ENCODE results near the gene DZIP3. TPM values are rescaled to one million over a fixed set of nuclear protein-coding genes. Genes with fewer than 3 reads are reported as not detected.

The DZIP3 gene
- total and polyA plus RNA-seq, 2 experiments from 2014 or later = 28.7 to 32.0 TPM

DNA sequence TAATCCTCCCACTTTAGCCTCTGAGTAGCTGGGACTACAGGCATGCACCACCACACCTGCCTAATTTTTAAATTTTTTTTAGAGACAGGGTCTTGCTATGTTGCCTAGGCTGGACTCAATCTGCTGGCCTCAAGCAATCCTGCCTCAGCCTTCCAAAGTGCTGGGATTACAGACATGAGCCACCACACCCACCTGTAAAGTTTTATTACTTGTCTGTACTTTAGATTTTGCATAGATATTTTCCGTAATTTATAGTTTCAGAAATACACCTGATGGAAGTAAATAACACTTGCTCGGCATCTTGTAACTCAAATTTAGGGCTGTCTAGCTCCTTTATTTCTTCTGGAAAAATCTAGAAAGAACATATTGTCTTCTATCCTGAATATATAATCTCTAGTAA is 5.8 kb downstream of the DZIP3 start:
- no peaks in the 10 kb centered on the region for H3K9me2 ChIP-seq (ENCODE audit: insufficient read depth)
- Mint-ChIP-seq H3K9me3 (no peaks in the 10 kb centered on the region), H3K27ac (no peak overlapping the region), H3K36me3 (ENCODE audit: low read depth) (no peaks in the 10 kb centered on the region), H3K4me1 (peaks cover 14% of the 10 kb centered on the region), H3K4me3 (no peak overlapping the region), H3K27me3 (ENCODE audit: insufficient read depth, low read depth, poor library complexity) (no peaks in the 10 kb centered on the region)
- H3K27ac ChIP-seq (ENCODE audit: low read depth) = no peak overlapping the region
- no peaks in the 10 kb centered on the region for H3K27me3 ChIP-seq (ENCODE audit: insufficient read depth)
- TF ChIP-seq, protein P1, sequence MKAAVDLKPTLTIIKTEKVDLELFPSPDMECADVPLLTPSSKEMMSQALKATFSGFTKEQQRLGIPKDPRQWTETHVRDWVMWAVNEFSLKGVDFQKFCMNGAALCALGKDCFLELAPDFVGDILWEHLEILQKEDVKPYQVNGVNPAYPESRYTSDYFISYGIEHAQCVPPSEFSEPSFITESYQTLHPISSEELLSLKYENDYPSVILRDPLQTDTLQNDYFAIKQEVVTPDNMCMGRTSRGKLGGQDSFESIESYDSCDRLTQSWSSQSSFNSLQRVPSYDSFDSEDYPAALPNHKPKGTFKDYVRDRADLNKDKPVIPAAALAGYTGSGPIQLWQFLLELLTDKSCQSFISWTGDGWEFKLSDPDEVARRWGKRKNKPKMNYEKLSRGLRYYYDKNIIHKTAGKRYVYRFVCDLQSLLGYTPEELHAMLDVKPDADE (IDR thresholded peaks at IDR 0.05) = no peak
- TF ChIP-seq, protein P2, sequence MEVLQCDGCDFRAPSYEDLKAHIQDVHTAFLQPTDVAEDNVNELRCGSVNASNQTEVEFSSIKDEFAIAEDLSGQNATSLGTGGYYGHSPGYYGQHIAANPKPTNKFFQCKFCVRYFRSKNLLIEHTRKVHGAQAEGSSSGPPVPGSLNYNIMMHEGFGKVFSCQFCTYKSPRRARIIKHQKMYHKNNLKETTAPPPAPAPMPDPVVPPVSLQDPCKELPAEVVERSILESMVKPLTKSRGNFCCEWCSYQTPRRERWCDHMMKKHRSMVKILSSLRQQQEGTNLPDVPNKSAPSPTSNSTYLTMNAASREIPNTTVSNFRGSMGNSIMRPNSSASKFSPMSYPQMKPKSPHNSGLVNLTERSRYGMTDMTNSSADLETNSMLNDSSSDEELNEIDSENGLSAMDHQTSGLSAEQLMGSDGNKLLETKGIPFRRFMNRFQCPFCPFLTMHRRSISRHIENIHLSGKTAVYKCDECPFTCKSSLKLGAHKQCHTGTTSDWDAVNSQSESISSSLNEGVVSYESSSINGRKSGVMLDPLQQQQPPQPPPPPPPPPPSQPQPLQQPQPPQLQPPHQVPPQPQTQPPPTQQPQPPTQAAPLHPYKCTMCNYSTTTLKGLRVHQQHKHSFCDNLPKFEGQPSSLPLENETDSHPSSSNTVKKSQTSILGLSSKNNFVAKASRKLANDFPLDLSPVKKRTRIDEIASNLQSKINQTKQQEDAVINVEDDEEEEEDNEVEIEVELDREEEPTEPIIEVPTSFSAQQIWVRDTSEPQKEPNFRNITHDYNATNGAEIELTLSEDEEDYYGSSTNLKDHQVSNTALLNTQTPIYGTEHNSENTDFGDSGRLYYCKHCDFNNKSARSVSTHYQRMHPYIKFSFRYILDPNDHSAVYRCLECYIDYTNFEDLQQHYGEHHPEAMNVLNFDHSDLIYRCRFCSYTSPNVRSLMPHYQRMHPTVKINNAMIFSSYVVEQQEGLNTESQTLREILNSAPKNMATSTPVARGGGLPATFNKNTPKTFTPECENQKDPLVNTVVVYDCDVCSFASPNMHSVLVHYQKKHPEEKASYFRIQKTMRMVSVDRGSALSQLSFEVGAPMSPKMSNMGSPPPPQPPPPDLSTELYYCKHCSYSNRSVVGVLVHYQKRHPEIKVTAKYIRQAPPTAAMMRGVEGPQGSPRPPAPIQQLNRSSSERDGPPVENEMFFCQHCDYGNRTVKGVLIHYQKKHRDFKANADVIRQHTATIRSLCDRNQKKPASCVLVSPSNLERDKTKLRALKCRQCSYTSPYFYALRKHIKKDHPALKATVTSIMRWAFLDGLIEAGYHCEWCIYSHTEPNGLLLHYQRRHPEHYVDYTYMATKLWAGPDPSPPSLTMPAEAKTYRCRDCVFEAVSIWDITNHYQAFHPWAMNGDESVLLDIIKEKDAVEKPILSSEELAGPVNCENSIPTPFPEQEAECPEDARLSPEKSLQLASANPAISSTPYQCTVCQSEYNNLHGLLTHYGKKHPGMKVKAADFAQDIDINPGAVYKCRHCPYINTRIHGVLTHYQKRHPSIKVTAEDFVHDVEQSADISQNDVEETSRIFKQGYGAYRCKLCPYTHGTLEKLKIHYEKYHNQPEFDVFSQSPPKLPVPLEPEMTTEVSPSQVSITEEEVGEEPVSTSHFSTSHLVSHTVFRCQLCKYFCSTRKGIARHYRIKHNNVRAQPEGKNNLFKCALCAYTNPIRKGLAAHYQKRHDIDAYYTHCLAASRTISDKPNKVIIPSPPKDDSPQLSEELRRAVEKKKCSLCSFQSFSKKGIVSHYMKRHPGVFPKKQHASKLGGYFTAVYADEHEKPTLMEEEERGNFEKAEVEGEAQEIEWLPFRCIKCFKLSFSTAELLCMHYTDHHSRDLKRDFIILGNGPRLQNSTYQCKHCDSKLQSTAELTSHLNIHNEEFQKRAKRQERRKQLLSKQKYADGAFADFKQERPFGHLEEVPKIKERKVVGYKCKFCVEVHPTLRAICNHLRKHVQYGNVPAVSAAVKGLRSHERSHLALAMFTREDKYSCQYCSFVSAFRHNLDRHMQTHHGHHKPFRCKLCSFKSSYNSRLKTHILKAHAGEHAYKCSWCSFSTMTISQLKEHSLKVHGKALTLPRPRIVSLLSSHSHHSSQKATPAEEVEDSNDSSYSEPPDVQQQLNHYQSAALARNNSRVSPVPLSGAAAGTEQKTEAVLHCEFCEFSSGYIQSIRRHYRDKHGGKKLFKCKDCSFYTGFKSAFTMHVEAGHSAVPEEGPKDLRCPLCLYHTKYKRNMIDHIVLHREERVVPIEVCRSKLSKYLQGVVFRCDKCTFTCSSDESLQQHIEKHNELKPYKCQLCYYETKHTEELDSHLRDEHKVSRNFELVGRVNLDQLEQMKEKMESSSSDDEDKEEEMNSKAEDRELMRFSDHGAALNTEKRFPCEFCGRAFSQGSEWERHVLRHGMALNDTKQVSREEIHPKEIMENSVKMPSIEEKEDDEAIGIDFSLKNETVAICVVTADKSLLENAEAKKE (CRISPR knock-in tag; IDR thresholded peaks at IDR 0.05) = no peak
- TF ChIP-seq EZH2 (IDR thresholded peaks at IDR 0.05; ENCODE audit: low read depth, unreplicated experiment) (no peak), ZNF114 (CRISPR knock-in tag; IDR thresholded peaks at IDR 0.05) (no peak), JUNB (IDR thresholded peaks at IDR 0.05; ENCODE audit: unreplicated experiment) (no peak)
- TF ChIP-seq, protein P3, sequence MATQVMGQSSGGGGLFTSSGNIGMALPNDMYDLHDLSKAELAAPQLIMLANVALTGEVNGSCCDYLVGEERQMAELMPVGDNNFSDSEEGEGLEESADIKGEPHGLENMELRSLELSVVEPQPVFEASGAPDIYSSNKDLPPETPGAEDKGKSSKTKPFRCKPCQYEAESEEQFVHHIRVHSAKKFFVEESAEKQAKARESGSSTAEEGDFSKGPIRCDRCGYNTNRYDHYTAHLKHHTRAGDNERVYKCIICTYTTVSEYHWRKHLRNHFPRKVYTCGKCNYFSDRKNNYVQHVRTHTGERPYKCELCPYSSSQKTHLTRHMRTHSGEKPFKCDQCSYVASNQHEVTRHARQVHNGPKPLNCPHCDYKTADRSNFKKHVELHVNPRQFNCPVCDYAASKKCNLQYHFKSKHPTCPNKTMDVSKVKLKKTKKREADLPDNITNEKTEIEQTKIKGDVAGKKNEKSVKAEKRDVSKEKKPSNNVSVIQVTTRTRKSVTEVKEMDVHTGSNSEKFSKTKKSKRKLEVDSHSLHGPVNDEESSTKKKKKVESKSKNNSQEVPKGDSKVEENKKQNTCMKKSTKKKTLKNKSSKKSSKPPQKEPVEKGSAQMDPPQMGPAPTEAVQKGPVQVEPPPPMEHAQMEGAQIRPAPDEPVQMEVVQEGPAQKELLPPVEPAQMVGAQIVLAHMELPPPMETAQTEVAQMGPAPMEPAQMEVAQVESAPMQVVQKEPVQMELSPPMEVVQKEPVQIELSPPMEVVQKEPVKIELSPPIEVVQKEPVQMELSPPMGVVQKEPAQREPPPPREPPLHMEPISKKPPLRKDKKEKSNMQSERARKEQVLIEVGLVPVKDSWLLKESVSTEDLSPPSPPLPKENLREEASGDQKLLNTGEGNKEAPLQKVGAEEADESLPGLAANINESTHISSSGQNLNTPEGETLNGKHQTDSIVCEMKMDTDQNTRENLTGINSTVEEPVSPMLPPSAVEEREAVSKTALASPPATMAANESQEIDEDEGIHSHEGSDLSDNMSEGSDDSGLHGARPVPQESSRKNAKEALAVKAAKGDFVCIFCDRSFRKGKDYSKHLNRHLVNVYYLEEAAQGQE (IDR thresholded peaks at IDR 0.05; ENCODE audit: unreplicated experiment) = no peak
- TF ChIP-seq, protein P4, sequence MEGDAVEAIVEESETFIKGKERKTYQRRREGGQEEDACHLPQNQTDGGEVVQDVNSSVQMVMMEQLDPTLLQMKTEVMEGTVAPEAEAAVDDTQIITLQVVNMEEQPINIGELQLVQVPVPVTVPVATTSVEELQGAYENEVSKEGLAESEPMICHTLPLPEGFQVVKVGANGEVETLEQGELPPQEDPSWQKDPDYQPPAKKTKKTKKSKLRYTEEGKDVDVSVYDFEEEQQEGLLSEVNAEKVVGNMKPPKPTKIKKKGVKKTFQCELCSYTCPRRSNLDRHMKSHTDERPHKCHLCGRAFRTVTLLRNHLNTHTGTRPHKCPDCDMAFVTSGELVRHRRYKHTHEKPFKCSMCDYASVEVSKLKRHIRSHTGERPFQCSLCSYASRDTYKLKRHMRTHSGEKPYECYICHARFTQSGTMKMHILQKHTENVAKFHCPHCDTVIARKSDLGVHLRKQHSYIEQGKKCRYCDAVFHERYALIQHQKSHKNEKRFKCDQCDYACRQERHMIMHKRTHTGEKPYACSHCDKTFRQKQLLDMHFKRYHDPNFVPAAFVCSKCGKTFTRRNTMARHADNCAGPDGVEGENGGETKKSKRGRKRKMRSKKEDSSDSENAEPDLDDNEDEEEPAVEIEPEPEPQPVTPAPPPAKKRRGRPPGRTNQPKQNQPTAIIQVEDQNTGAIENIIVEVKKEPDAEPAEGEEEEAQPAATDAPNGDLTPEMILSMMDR (conservative IDR thresholded peaks at IDR 0.05; ENCODE audit: low read depth in 2 of 2) = no peak
- no peak overlapping the region for H3K4me3 ChIP-seq
- H3K4me1 ChIP-seq (ENCODE audit: insufficient read depth) = peaks cover 7% of the 10 kb centered on the region; the same call in 1 of the 2 replicates
- H3F3A ChIP-seq (replicated peaks; ENCODE audit: low read depth) = no peaks in the 10 kb centered on the region
- no peaks in the 10 kb centered on the region for H3K36me3 ChIP-seq (ENCODE audit: insufficient read depth)
- no peak overlapping the region for H2AFZ ChIP-seq
- H3K4me2 ChIP-seq = no peak overlapping the region
- H4K20me1 ChIP-seq (replicated peaks; ENCODE audit: insufficient read depth) = no peaks in the 10 kb centered on the region
- ATAC-seq (no peak), DNase-seq (ENCODE audit: low spot score) (no peak)
- peaks cover 66% of the 10 kb centered on the region for H3K79me2 ChIP-seq (replicated peaks; ENCODE audit: insufficient read depth)
